NCI-H2107 (cell line): ENCODE measurements around the gene BFSP1.

Experiments used
- DNase-seq: peaks from one replicate; lab custom pipeline; 2025; lab: John Stamatoyannopoulos, UW

Gene BFSP1

GRCh38 chr20:17520583-17520982, 10.6 kb downstream of the BFSP1 start:
- DNase-seq = no peak

- DNase-seq = no peak
Measured at GRCh38 chr20:17519606-17520285, 11.4 kb downstream of the BFSP1 start.

GRCh38 chr20:17518339-17519052, 12.7 kb downstream of the BFSP1 start:
- no peak for DNase-seq

GRCh38 chr20:17515053-17515452, 16.1 kb downstream of the BFSP1 start:
- no peak for DNase-seq

GRCh38 chr20:17513939-17514338, 17.2 kb downstream of the BFSP1 start:
- DNase-seq = no peak

- no peak for DNase-seq
Measured at GRCh38 chr20:17511401-17511800, 19.8 kb downstream of the BFSP1 start.

GRCh38 chr20:17510548-17510947, 20.6 kb downstream of the BFSP1 start:
- DNase-seq = no peak

- no peak for DNase-seq
Measured at GRCh38 chr20:17508756-17509155, 22.4 kb downstream of the BFSP1 start.

- DNase-seq = no peak
Measured at GRCh38 chr20:17507531-17507930, 23.6 kb downstream of the BFSP1 start.

GRCh38 chr20:17507032-17507431, 24.1 kb downstream of the BFSP1 start:
- no peak for DNase-seq

GRCh38 chr20:17505636-17506517, 25.3 kb downstream of the BFSP1 start:
- no peak for DNase-seq

- no peak for DNase-seq
Measured at GRCh38 chr20:17504898-17505635, 26.1 kb downstream of the BFSP1 start.

GRCh38 chr20:17504066-17504897, 26.9 kb downstream of the BFSP1 start:
- DNase-seq = no peak

- no peak for DNase-seq
Measured at GRCh38 chr20:17503301-17504065, 27.7 kb downstream of the BFSP1 start.

GRCh38 chr20:17502105-17502504, 29.1 kb downstream of the BFSP1 start:
- no peak for DNase-seq

- DNase-seq = no peak
Measured at GRCh38 chr20:17501701-17502100, 29.5 kb downstream of the BFSP1 start.

- DNase-seq = no peak
Measured at GRCh38 chr20:17500826-17501225, 30.4 kb downstream of the BFSP1 start.

- DNase-seq = no peak
Measured at GRCh38 chr20:17500271-17500670, 30.9 kb downstream of the BFSP1 start.

- DNase-seq = no peak
Measured at GRCh38 chr20:17499041-17499440, 32.1 kb downstream of the BFSP1 start.

GRCh38 chr20:17498641-17499040, 32.5 kb downstream of the BFSP1 start:
- no peak for DNase-seq
